HFF-Myc (cell line): Measurements from ENCODE around the gene PLEK2.

Experiments used
- DNase-seq: peaks from one replicate; pipeline ENCODE4 v3.0.0-alpha.2; 2011; ENCODE audit warnings: low read depth; ENCODE audit errors: extremely low read depth
- H3K4me3 ChIP-seq: replicated peaks from 2 replicates; pipeline ENCODE4 v1.5.1; 2011; ENCODE audit warnings: low read depth, mild to moderate bottlenecking, control low read depth, low read length
- TF ChIP-seq, protein P1 (sequence below): IDR thresholded peaks from 2 replicates; pipeline ENCODE4 v1.5.1; 2012; ENCODE audit warnings: mild to moderate bottlenecking, low read depth, low read length, control low read depth; ENCODE audit errors: missing control alignments

Gene PLEK2

DNA sequence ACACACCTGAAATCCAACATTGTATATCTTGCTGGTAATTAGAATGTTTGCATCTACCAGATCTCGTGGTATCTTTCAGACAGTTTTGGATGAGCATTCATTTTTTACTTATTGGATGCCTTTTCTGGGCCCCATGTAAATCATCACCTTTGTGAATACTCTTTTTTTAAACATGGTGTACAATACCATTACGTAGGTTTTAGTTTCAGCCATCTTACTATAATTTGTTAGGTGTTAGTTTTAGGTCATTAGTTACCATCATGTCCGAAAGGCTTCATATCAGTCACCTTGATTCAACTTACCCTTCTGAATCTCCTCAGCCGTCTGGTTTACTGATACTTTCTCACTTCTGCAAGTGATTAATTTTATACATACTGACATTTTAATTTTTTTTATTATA, 46.5 kb downstream of the PLEK2 start:
- H3K4me3 ChIP-seq: no peak overlapping the region
- TF ChIP-seq, protein P1, sequence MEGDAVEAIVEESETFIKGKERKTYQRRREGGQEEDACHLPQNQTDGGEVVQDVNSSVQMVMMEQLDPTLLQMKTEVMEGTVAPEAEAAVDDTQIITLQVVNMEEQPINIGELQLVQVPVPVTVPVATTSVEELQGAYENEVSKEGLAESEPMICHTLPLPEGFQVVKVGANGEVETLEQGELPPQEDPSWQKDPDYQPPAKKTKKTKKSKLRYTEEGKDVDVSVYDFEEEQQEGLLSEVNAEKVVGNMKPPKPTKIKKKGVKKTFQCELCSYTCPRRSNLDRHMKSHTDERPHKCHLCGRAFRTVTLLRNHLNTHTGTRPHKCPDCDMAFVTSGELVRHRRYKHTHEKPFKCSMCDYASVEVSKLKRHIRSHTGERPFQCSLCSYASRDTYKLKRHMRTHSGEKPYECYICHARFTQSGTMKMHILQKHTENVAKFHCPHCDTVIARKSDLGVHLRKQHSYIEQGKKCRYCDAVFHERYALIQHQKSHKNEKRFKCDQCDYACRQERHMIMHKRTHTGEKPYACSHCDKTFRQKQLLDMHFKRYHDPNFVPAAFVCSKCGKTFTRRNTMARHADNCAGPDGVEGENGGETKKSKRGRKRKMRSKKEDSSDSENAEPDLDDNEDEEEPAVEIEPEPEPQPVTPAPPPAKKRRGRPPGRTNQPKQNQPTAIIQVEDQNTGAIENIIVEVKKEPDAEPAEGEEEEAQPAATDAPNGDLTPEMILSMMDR: no peak
- DNase-seq: no peak

- peak overlapping the region; percentile 97 for H3K4me3 ChIP-seq
- TF ChIP-seq, protein P1: no peak
- no peak for DNase-seq
These were observed 51.3 kb downstream of the PLEK2 start for GRCh38 chr14:67360470-67361206.

- H3K4me3 ChIP-seq: peak within 1 kb of the TSS; percentile 97
- DNase-seq: peak; percentile 99
- TF ChIP-seq, protein P1: peak; percentile 96
These were observed 52.0 kb downstream of the PLEK2 start, which contains the start of the genes ATP6V1D and EIF2S1 for GRCh38 chr14:67359775-67360469. TSS of gene ATP6V1D (minus strand) at chr14:67359804. CDS start at chr14:67359698, 106 bp downstream. TSS of gene EIF2S1 (plus strand) at chr14:67360328. CDS start at chr14:67364768, 4,440 bp downstream.

GRCh38 chr14:67358924-67359774, 52.8 kb downstream of the PLEK2 start:
- no peak for DNase-seq

DNA sequence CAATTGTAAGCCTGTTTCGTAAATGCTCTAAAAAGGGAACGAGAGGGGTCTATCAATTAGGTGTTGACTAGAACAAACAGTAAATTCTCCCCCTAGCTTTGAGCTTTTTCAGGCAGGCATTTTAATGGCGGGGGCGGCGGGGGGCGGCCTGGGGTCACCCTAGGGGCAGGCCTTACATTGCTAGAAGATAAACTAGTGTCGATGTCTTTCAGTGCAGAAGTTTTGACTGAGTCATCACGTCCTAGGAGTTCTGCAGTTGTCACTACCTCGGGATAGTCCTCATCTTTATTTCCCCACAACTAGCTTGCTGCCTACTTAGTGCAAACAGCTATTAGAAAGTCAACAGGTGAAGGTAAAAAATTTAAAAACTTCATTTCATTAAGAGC, 54.0 kb downstream of the PLEK2 start:
- peak overlapping the region; percentile 97 for H3K4me3 ChIP-seq
- DNase-seq: no peak
- TF ChIP-seq, protein P1: no peak

More at GRCh38 chr14:67358924-67359774, 52.8 kb downstream of the PLEK2 start:
- TF ChIP-seq, protein P1: no peak
- peak overlapping the region; percentile 97 for H3K4me3 ChIP-seq

DNA sequence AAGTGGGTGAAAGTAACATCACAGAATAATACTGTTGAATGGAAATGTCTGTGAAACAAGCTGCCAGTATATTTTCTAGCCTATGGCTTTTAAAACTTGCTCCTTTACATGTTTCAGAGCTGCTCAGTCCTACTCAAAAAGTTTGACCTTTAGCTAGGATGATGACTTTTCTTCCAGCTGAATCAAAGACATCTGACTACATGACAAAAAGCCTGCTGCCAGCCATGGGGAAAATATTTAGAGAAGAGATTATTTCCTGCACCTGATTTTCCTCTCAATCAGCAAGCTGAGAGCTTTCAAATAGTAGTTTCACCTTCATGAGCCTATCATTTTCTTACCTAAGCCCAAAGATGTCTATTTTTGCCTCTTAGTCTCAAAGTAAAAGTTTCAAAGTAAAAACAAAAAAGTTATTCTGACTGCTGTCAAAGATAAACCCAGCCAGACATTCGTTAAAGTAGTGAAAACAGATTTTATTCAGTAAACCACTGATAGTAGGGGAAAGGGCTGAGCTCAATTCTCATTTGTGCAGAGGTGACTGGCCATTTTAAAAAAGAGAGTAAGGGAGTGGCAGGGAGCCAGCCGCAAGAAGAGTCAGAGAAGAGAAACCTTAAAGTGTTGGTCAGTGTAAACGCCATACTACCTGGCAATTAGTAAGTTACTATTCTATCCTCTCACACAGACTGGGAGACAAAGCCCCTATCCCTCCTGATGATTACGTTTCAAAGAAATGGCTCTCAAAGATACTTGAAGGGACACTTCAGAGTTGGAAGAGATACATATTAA, 54.6 kb downstream of the PLEK2 start:
- TF ChIP-seq, protein P1: no peak
- H3K4me3 ChIP-seq: peak overlapping the region; percentile 97; the same call in 1 of the 2 replicates

More for the DNA sequence above, 54.6 kb downstream of the PLEK2 start:
- DNase-seq: no peak
